ENCODE results near the gene IER5.

GRCh38 chr1:181087400-181087901 is 1.0 kb upstream of the IER5 start:
- TF ChIP-seq CTCF (IDR thresholded peaks at IDR 0.05) (no peak), ZNF263 (CRISPR knock-in tag; IDR thresholded peaks at IDR 0.05; ENCODE audit: low read depth) (no peak), NFE2L1 (CRISPR knock-in tag; IDR thresholded peaks at IDR 0.05) (no peak), JUN (CRISPR knock-in tag; IDR thresholded peaks at IDR 0.05) (no peak)
